Keratinocyte (primary cell): ENCODE data around the gene HEG1.

Source experiments
- EZH2 ChIP-seq: IDR thresholded peaks from one replicate; pipeline ENCODE4 v1.6.1; 2012; ENCODE audit warnings: inconsistent platforms, mild to moderate bottlenecking, low read length, moderate library complexity
- TF ChIP-seq, protein P1 (sequence below), 3 experiments: IDR thresholded peaks in 1 of 3; conservative IDR thresholded peaks in 1 of 3; optimal IDR thresholded peaks in 1 of 3; 2 replicates in 2 of 3; 3 replicates in 1 of 3; pipeline versions ENCODE3 to v1.5.1; 2011; ENCODE audit warnings: low read length in 3 of 3, mild to moderate bottlenecking in 3 of 3, moderate library complexity in 2 of 3, control low read depth in 1 of 3, inconsistent platforms in 1 of 3; ENCODE audit not compliant: insufficient read depth in 2 of 3; ENCODE audit errors: extremely low read depth in 1 of 3

DNA sequence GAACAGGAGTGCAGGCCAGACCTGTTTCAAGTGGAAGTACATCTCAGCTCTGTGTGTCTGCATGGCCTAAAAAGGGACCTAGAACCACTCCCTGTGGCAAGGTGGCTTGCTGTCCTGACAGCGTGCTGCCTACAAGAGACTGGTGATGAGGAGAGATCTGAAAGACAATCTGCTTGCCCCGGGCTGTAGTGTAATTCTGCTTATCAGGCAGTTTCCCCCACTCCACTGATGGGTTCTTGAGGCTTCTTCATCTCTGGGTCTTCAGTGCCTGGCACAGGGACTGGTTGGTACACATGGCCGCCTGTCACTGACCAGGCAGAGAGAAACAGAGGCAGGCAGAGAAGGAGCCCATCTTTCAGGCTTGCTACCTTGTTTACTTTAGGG, 57.6 kb downstream of the HEG1 start:
- TF ChIP-seq EZH2: no peak
- TF ChIP-seq, protein P1, sequence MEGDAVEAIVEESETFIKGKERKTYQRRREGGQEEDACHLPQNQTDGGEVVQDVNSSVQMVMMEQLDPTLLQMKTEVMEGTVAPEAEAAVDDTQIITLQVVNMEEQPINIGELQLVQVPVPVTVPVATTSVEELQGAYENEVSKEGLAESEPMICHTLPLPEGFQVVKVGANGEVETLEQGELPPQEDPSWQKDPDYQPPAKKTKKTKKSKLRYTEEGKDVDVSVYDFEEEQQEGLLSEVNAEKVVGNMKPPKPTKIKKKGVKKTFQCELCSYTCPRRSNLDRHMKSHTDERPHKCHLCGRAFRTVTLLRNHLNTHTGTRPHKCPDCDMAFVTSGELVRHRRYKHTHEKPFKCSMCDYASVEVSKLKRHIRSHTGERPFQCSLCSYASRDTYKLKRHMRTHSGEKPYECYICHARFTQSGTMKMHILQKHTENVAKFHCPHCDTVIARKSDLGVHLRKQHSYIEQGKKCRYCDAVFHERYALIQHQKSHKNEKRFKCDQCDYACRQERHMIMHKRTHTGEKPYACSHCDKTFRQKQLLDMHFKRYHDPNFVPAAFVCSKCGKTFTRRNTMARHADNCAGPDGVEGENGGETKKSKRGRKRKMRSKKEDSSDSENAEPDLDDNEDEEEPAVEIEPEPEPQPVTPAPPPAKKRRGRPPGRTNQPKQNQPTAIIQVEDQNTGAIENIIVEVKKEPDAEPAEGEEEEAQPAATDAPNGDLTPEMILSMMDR (optimal IDR thresholded peaks at IDR 0.05 in 1 of 3, IDR thresholded peaks at IDR 0.05 in 1 of 3, conservative IDR thresholded peaks at IDR 0.05 in 1 of 3; ENCODE audit: extremely low read depth in 1 of 3, insufficient read depth in 2 of 3, low read length in 3 of 3): no peak
